CD4-positive, alpha-beta T cell (primary cell): ENCODE results near the gene FBXW12. TPM values are rescaled to one million over a fixed set of nuclear protein-coding genes. Genes with fewer than 3 reads are reported as not detected.

Source experiments
- ATAC-seq: fragments of 200-7000 bp; cut with Tn5 transposase; one replicate; pipeline ENCODE4 v1.10.0; 2022; ENCODE audit warnings: mild to moderate bottlenecking; ENCODE audit not compliant: poor library complexity
- CTCF ChIA-PET: fragments of 350-600 bp; sonication (Branson Sonifier 250); formaldehyde crosslinking; loops from one replicate; lab custom pipeline; 2021; ENCODE audit warnings: antibody characterized with exemption, inconsistent platforms; lab: Charles Lee
- POLR2A ChIA-PET: fragments of 350-600 bp; sonication (Branson Sonifier 250); formaldehyde crosslinking; loops from one replicate; lab custom pipeline; 2021; ENCODE audit warnings: antibody characterized with exemption, inconsistent platforms; lab: Charles Lee
- DNase-seq, 14 experiments: peaks; one replicate each; pipeline ENCODE4 v3.0.0-alpha.2; 2013 to 2020; ENCODE audit warnings: mixed read lengths in 2 of 14
- H3K27ac ChIP-seq, 2 donors: one replicate each; pipeline versions ENCODE4 v1.5.1 to v1.7.0; 2013; ENCODE audit warnings: low read length in 2 of 2, low read depth in 1 of 2, mild to moderate bottlenecking in 1 of 2
- H3K27me3 ChIP-seq, 2 experiments: 1 replicate in 1 of 2; 2 replicates in 1 of 2; pipeline versions ENCODE4 v1.6.1 to v1.7.0; 2013; ENCODE audit warnings: low read length in 2 of 2, control low read depth in 1 of 2, mild to moderate bottlenecking in 1 of 2, moderate library complexity in 1 of 2; ENCODE audit not compliant: insufficient read depth in 2 of 2, control insufficient read depth in 1 of 2
- H3K36me3 ChIP-seq: one replicate; pipeline ENCODE4 v1.6.1; 2013; ENCODE audit warnings: low read length, control low read depth; ENCODE audit not compliant: insufficient read depth
- H3K4me1 ChIP-seq: one replicate; pipeline ENCODE4 v1.6.1; 2013; ENCODE audit warnings: low read length, control low read depth; ENCODE audit not compliant: insufficient read depth
- H3K4me3 ChIP-seq: one replicate; pipeline ENCODE4 v1.5.1; 2013; ENCODE audit warnings: mild to moderate bottlenecking, low read length, moderate library complexity
- H3K9me3 ChIP-seq, 2 experiments: 1 replicate in 1 of 2; 2 replicates in 1 of 2; pipeline versions ENCODE4 v1.6.1 to v1.7.0; 2013; ENCODE audit warnings: low read length in 2 of 2, mild to moderate bottlenecking in 2 of 2, control low read depth in 1 of 2, moderate library complexity in 1 of 2; ENCODE audit not compliant: control insufficient read depth in 1 of 2, insufficient read depth in 1 of 2
- H3K27ac Mint-ChIP-seq: one replicate; pipeline ENCODE4 v1.8.0; 2020; ENCODE audit warnings: mixed read lengths
- H3K27me3 Mint-ChIP-seq: one replicate; pipeline ENCODE4 v1.8.0; 2021; ENCODE audit warnings: mixed read lengths
- H3K36me3 Mint-ChIP-seq: one replicate; pipeline ENCODE4 v1.8.0; 2021; ENCODE audit warnings: low read depth, mixed read lengths
- H3K4me1 Mint-ChIP-seq: one replicate; pipeline ENCODE4 v1.8.0; 2021; ENCODE audit warnings: low read depth, mixed read lengths
- H3K4me3 Mint-ChIP-seq: one replicate; pipeline ENCODE4 v1.8.0; 2020; ENCODE audit warnings: mild to moderate bottlenecking, mixed read lengths
- H3K9me3 Mint-ChIP-seq: one replicate; pipeline ENCODE4 v1.8.0; 2020; ENCODE audit warnings: mixed read lengths
- CTCF ChIP-seq: fragments of 200-600 bp; IDR thresholded peaks from one replicate; pipeline ENCODE4 v1.8.0; 2022; ENCODE audit warnings: antibody characterized with exemption, mild to moderate bottlenecking
- intact Hi-C, 2 experiments: fragments of 100-400 bp; cut with DNase I in 1 of 2; cut with micrococcal nuclease in 1 of 2; formaldehyde crosslinking; loops; one replicate each; pipeline versions ENCODE4 v1.15.1 to v1.9.0; 2023 to 2025; cut with DNase I, micrococcal nuclease
- total RNA-seq, 174 experiments: library from RNA in 2 of 174; stranded (reverse) in 2 of 174; gene quantifications; one replicate each; pipeline ENCODE4 v1.2.3 and lab custom pipeline; 2021 to 2026

The FBXW12 gene
- total RNA-seq, 2 experiments from 2014 or later = not detected

DNA sequence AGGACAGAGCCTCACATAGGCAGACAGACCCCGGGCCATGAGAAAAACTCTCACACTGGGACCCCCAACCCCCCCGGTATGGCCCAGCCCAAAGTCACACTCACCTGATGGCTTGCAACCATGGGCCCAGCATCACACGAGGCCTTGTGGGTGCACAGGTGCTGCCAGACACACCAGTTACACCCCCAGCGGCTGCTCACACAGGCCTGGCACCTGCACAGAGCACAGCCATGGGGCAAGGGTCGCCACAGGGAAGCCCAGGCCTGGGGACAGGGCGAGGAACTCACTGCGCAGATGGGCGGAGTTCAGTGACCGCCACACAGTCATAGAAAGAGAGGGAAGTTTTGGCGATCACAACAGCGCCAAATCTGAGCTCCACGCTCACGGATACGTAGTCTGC, 48.5 kb downstream of the FBXW12 start:
- no peak for ATAC-seq
- Mint-ChIP-seq H3K4me3 (no peak overlapping the region), H3K27ac (no peak overlapping the region), H3K36me3 (no peaks in the 10 kb centered on the region), H3K9me3 (no peaks in the 10 kb centered on the region), H3K4me1 (no peaks in the 10 kb centered on the region), H3K27me3 (no peaks in the 10 kb centered on the region)
- no peak for DNase-seq
- TF ChIP-seq CTCF = no peak
- H3K4me1 ChIP-seq = no peaks in the 10 kb centered on the region
- H3K9me3 ChIP-seq = no peaks in the 10 kb centered on the region
- H3K4me3 ChIP-seq = no peak overlapping the region
- POLR2A ChIA-PET = no interaction called here
- H3K36me3 ChIP-seq = no peaks in the 10 kb centered on the region
- no peaks in the 10 kb centered on the region for H3K27me3 ChIP-seq
- CTCF ChIA-PET = no interaction called here
- H3K27ac ChIP-seq = no peak overlapping the region
- intact Hi-C loops = no loop called here

GRCh38 chr3:48422272-48422671, 50.3 kb downstream of the FBXW12 start:
- no peaks in the 10 kb centered on the region for H3K27me3 ChIP-seq
- no peak overlapping the region for H3K27ac ChIP-seq
- H3K4me3 ChIP-seq = no peak overlapping the region
- DNase-seq (no peak), ATAC-seq (no peak)
- Mint-ChIP-seq H3K27me3 (no peaks in the 10 kb centered on the region), H3K9me3 (no peaks in the 10 kb centered on the region), H3K36me3 (no peaks in the 10 kb centered on the region), H3K4me1 (no peaks in the 10 kb centered on the region), H3K4me3 (no peak overlapping the region), H3K27ac (no peak overlapping the region)
- intact Hi-C loops = no loop called here
- no peak for TF ChIP-seq CTCF
- POLR2A ChIA-PET = no interaction called here
- H3K36me3 ChIP-seq = no peaks in the 10 kb centered on the region
- no peaks in the 10 kb centered on the region for H3K4me1 ChIP-seq
- CTCF ChIA-PET = interaction anchor here (2.6 kb wide), 1 partner anchor 14 kb away, joined by 7 read pairs; no protein-coding TSS in a partner anchor
- H3K9me3 ChIP-seq = no peaks in the 10 kb centered on the region

- H3K27ac Mint-ChIP-seq = no peak overlapping the region
Observed at GRCh38 chr3:48422681-48423080, 50.7 kb downstream of the FBXW12 start.

More at GRCh38 chr3:48422681-48423080, 50.7 kb downstream of the FBXW12 start:
- Histone ChIP-seq H3K4me3 (no peak overlapping the region), H3K4me1 (no peaks in the 10 kb centered on the region), H3K27me3 (no peaks in the 10 kb centered on the region), H3K27ac (no peak overlapping the region), H3K36me3 (no peaks in the 10 kb centered on the region), H3K9me3 (no peaks in the 10 kb centered on the region)
- CTCF ChIA-PET = interaction anchor here (2.6 kb wide), 1 partner anchor 13 kb away, joined by 7 read pairs; no protein-coding TSS in a partner anchor
- no peak for ATAC-seq
- intact Hi-C loops = no loop called here
- DNase-seq = no peak
- no peaks in the 10 kb centered on the region for H3K4me1 Mint-ChIP-seq
- POLR2A ChIA-PET = no interaction called here
- no peaks in the 10 kb centered on the region for H3K27me3 Mint-ChIP-seq
- no peaks in the 10 kb centered on the region for H3K9me3 Mint-ChIP-seq
- TF ChIP-seq CTCF = no peak
- no peak overlapping the region for H3K4me3 Mint-ChIP-seq
- H3K36me3 Mint-ChIP-seq = no peaks in the 10 kb centered on the region
